GM10266 (cell line): Measurements from ENCODE around the gene PAPPA.

ENCODE experiments used
- DNase-seq: peaks from one replicate; pipeline ENCODE4 v3.0.0; 2012; ENCODE audit errors: extremely low spot score
- TF ChIP-seq, protein P1 (sequence below): IDR thresholded peaks from 2 replicates; pipeline ENCODE4 v1.5.1; 2012; ENCODE audit warnings: mild to moderate bottlenecking, low read depth; ENCODE audit not compliant: control insufficient read depth, insufficient read depth; ENCODE audit errors: missing control alignments

PAPPA gene

GRCh38 chr9:116133163-116133562 is 20.4 kb upstream of the PAPPA start:
- DNase-seq: no peak
- TF ChIP-seq, protein P1, sequence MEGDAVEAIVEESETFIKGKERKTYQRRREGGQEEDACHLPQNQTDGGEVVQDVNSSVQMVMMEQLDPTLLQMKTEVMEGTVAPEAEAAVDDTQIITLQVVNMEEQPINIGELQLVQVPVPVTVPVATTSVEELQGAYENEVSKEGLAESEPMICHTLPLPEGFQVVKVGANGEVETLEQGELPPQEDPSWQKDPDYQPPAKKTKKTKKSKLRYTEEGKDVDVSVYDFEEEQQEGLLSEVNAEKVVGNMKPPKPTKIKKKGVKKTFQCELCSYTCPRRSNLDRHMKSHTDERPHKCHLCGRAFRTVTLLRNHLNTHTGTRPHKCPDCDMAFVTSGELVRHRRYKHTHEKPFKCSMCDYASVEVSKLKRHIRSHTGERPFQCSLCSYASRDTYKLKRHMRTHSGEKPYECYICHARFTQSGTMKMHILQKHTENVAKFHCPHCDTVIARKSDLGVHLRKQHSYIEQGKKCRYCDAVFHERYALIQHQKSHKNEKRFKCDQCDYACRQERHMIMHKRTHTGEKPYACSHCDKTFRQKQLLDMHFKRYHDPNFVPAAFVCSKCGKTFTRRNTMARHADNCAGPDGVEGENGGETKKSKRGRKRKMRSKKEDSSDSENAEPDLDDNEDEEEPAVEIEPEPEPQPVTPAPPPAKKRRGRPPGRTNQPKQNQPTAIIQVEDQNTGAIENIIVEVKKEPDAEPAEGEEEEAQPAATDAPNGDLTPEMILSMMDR: no peak

- TF ChIP-seq, protein P1: no peak
- no peak for DNase-seq
Measured at GRCh38 chr9:116134975-116135374, 18.6 kb upstream of the PAPPA start.

- TF ChIP-seq, protein P1: no peak
- DNase-seq: no peak
Measured at GRCh38 chr9:116137010-116137409, 16.6 kb upstream of the PAPPA start.

- DNase-seq: no peak
- TF ChIP-seq, protein P1: no peak
Measured at GRCh38 chr9:116137581-116137980, 16.0 kb upstream of the PAPPA start.

- no peak for DNase-seq
- TF ChIP-seq, protein P1: no peak
Measured at GRCh38 chr9:116141864-116142561, 11.6 kb upstream of the PAPPA start.

DNA sequence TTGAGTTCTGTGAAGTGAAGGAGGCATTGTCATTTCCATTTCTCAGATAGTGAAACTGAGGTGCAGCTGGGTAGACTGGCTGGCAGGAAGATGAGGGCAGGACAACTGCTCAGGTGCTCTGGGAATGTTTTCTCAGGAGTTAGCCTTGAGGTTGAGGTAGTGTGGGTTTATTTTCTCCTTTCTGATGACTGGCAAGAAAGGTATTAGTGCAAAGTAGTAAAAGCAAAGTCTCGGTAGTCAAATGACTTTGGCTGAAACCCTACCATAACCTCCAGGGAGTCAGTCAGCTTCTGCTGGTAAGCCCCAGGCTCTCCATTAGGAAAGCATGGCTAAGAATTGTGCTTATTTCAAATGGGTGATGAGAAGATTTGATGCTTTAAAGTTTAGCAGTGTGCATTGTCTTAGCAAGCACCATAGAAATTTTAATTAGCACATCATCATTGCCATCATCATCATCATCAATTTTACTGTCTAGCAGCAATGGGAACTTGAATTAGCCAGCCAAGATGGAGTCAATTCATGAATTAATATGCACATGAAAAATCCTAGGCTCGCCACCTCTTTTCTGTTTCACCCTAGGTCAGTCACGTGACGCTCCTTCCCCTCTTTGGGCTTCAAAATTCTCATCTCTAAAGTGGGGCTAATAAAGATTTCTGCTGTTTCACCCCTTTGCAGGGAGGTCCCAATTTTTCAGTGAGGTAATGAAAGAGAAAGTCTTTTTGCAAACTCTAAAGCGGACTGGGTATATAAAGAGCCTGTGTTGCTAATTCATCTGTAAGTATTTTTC is 10.7 kb upstream of the PAPPA start:
- TF ChIP-seq, protein P1: no peak
- no peak for DNase-seq

- DNase-seq: no peak
- TF ChIP-seq, protein P1: no peak
Measured at GRCh38 chr9:116144038-116144437, 9.6 kb upstream of the PAPPA start.
